ENCODE data around the gene FKBP8.

DNA sequence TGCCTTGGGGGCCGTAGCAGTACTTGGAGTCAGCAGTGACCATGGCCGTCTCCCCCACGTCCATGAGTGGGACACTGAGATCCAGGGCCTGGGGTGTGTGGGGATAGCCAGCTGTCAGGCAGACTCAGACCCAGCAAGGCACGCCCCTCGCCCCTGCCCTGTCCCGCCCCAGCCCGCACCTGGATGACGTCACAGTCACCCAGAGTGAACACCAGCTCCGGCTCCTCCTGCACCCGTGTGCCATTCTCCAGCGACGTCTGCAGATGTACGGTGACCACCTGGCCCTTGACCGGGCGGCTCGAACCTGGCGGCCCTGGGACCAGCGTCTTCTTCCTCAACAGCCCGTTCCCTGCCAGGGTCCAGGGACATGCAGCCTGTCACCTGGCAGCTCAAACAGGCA lies 4.0 kb downstream of the FKBP8 start:
- TF ChIP-seq, protein P1, sequence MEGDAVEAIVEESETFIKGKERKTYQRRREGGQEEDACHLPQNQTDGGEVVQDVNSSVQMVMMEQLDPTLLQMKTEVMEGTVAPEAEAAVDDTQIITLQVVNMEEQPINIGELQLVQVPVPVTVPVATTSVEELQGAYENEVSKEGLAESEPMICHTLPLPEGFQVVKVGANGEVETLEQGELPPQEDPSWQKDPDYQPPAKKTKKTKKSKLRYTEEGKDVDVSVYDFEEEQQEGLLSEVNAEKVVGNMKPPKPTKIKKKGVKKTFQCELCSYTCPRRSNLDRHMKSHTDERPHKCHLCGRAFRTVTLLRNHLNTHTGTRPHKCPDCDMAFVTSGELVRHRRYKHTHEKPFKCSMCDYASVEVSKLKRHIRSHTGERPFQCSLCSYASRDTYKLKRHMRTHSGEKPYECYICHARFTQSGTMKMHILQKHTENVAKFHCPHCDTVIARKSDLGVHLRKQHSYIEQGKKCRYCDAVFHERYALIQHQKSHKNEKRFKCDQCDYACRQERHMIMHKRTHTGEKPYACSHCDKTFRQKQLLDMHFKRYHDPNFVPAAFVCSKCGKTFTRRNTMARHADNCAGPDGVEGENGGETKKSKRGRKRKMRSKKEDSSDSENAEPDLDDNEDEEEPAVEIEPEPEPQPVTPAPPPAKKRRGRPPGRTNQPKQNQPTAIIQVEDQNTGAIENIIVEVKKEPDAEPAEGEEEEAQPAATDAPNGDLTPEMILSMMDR (IDR thresholded peaks at IDR 0.05; ENCODE audit: poor library complexity, severe bottlenecking): no peak
- TF ChIP-seq, protein P2, sequence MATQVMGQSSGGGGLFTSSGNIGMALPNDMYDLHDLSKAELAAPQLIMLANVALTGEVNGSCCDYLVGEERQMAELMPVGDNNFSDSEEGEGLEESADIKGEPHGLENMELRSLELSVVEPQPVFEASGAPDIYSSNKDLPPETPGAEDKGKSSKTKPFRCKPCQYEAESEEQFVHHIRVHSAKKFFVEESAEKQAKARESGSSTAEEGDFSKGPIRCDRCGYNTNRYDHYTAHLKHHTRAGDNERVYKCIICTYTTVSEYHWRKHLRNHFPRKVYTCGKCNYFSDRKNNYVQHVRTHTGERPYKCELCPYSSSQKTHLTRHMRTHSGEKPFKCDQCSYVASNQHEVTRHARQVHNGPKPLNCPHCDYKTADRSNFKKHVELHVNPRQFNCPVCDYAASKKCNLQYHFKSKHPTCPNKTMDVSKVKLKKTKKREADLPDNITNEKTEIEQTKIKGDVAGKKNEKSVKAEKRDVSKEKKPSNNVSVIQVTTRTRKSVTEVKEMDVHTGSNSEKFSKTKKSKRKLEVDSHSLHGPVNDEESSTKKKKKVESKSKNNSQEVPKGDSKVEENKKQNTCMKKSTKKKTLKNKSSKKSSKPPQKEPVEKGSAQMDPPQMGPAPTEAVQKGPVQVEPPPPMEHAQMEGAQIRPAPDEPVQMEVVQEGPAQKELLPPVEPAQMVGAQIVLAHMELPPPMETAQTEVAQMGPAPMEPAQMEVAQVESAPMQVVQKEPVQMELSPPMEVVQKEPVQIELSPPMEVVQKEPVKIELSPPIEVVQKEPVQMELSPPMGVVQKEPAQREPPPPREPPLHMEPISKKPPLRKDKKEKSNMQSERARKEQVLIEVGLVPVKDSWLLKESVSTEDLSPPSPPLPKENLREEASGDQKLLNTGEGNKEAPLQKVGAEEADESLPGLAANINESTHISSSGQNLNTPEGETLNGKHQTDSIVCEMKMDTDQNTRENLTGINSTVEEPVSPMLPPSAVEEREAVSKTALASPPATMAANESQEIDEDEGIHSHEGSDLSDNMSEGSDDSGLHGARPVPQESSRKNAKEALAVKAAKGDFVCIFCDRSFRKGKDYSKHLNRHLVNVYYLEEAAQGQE (IDR thresholded peaks at IDR 0.05; ENCODE audit: borderline replicate concordance): no peak
- TF ChIP-seq TAF1 (IDR thresholded peaks at IDR 0.05; ENCODE audit: low read depth) (no peak), EZH2 (IDR thresholded peaks at IDR 0.05; ENCODE audit: borderline replicate concordance, insufficient read depth, low read length, poor library complexity, severe bottlenecking) (no peak), POLR2AphosphoS5 (IDR thresholded peaks at IDR 0.05) (no peak), EP300 (conservative IDR thresholded peaks at IDR 0.05; ENCODE audit: poor library complexity, severe bottlenecking) (no peak)

All from neural cell (in vitro differentiated cells).